HuH-7 (cell line): ENCODE data around the gene GRM8.
"Not testable (repeated sequence)": the region's sequence is repeated elsewhere in the genome, so short reads cannot be mapped to it uniquely, and the experiment has no call there.

ENCODE experiments used
- DNase-seq: peaks from one replicate; pipeline ENCODE4 v3.0.0; 2011; ENCODE audit warnings: low spot score

The GRM8 gene

GRCh38 chr7:126716321-126716720, 536.4 kb downstream of the GRM8 start:
- DNase-seq, result no peak

- no peak for DNase-seq
These were observed 537.7 kb downstream of the GRM8 start for GRCh38 chr7:126715076-126715475.

GRCh38 chr7:126702242-126703016, 550.3 kb downstream of the GRM8 start:
- DNase-seq, result no peak

- no peak for DNase-seq
These were observed 551.7 kb downstream of the GRM8 start for GRCh38 chr7:126700807-126701604.

- no peak for DNase-seq
These were observed 553.0 kb downstream of the GRM8 start for GRCh38 chr7:126699707-126700106.

GRCh38 chr7:126698909-126699308, 553.8 kb downstream of the GRM8 start:
- no peak for DNase-seq

GRCh38 chr7:126698446-126698845, 554.3 kb downstream of the GRM8 start:
- no peak for DNase-seq

- DNase-seq, result no peak
These were observed 556.3 kb downstream of the GRM8 start for GRCh38 chr7:126696256-126697038.

GRCh38 chr7:126690848-126691751, 561.6 kb downstream of the GRM8 start:
- DNase-seq, result no peak

- no peak for DNase-seq
These were observed 562.6 kb downstream of the GRM8 start for GRCh38 chr7:126690104-126690503.

- no peak for DNase-seq
These were observed 563.7 kb downstream of the GRM8 start for GRCh38 chr7:126689037-126689436.

GRCh38 chr7:126686474-126686873, 566.3 kb downstream of the GRM8 start:
- no peak for DNase-seq

GRCh38 chr7:126685596-126685995, 567.1 kb downstream of the GRM8 start:
- DNase-seq, result no peak

GRCh38 chr7:126685018-126685573, 567.6 kb downstream of the GRM8 start:
- no peak for DNase-seq

GRCh38 chr7:126682176-126682575, 570.6 kb downstream of the GRM8 start:
- DNase-seq, result no peak

GRCh38 chr7:126668762-126669161, 584.0 kb downstream of the GRM8 start:
- DNase-seq, result not testable (repeated sequence)

GRCh38 chr7:126668367-126668752, 584.4 kb downstream of the GRM8 start:
- DNase-seq, result no peak

- peak; percentile 22 for DNase-seq
These were observed 584.9 kb downstream of the GRM8 start for GRCh38 chr7:126667742-126668366.

GRCh38 chr7:126662856-126663255, 589.9 kb downstream of the GRM8 start:
- DNase-seq, result no peak

- DNase-seq, result no peak
These were observed 593.6 kb downstream of the GRM8 start for GRCh38 chr7:126659124-126659523.

- DNase-seq, result no peak
These were observed 594.1 kb downstream of the GRM8 start for GRCh38 chr7:126658684-126659083.
